Central memory CD8-positive, alpha-beta T cell (primary cell): Measurements from ENCODE around the gene MKLN1.
"Not testable (repeated sequence)": the region's sequence is repeated elsewhere in the genome, so short reads cannot be mapped to it uniquely, and the experiment has no call there.

ENCODE experiments used
- ATAC-seq: fragments of 150-1000 bp; cut with Tn5 transposase; replicated peaks from 2 replicates; pipeline ENCODE4 v1.10.0; 2022; ENCODE audit warnings: mild to moderate bottlenecking, moderate FRiP score, moderate number of reproducible peaks; ENCODE audit not compliant: poor library complexity, severe bottlenecking; ENCODE audit errors: extremely low read depth
- DNase-seq, 2 donors: peaks; one replicate each; pipeline ENCODE4 v3.0.0; 2021; ENCODE audit warnings: low spot score in 2 of 2
- H3K27ac Mint-ChIP-seq: one replicate; pipeline ENCODE4 v1.8.0; 2022; ENCODE audit warnings: low read depth, mild to moderate bottlenecking, moderate library complexity, mixed read lengths
- H3K27me3 Mint-ChIP-seq: one replicate; pipeline ENCODE4 v1.8.0; 2022; ENCODE audit warnings: mixed read lengths
- H3K36me3 Mint-ChIP-seq: one replicate; pipeline ENCODE4 v1.8.0; 2022; ENCODE audit warnings: mild to moderate bottlenecking, moderate library complexity, mixed read lengths; ENCODE audit not compliant: insufficient read depth
- H3K4me1 Mint-ChIP-seq: one replicate; pipeline ENCODE4 v1.8.0; 2022; ENCODE audit warnings: mixed read lengths
- H3K4me3 Mint-ChIP-seq: one replicate; pipeline ENCODE4 v1.8.0; 2022; ENCODE audit warnings: mild to moderate bottlenecking, moderate library complexity, mixed read lengths
- H3K9me3 Mint-ChIP-seq: one replicate; pipeline ENCODE4 v1.8.0; 2022; ENCODE audit warnings: mixed read lengths

The MKLN1 gene

GRCh38 chr7:131505636-131506557, 178.2 kb downstream of the MKLN1 start:
- H3K36me3 Mint-ChIP-seq: peaks cover 4% of the 10 kb centered on the region
- H3K9me3 Mint-ChIP-seq: no peaks in the 10 kb centered on the region
- no peak for DNase-seq
- H3K27ac Mint-ChIP-seq: no peak overlapping the region
- H3K4me1 Mint-ChIP-seq: peaks cover 28% of the 10 kb centered on the region
- ATAC-seq: no peak
- H3K4me3 Mint-ChIP-seq: no peak overlapping the region
- H3K27me3 Mint-ChIP-seq: peaks cover 18% of the 10 kb centered on the region

- Mint-ChIP-seq H3K27ac (no peak overlapping the region), H3K36me3 (peaks cover 5% of the 10 kb centered on the region), H3K27me3 (peaks cover 18% of the 10 kb centered on the region), H3K9me3 (no peaks in the 10 kb centered on the region), H3K4me3 (no peak overlapping the region), H3K4me1 (peaks cover 23% of the 10 kb centered on the region)
- DNase-seq (no peak), ATAC-seq (no peak)
Observed at GRCh38 chr7:131506597-131506996, 178.9 kb downstream of the MKLN1 start.

- H3K27ac Mint-ChIP-seq: no peak overlapping the region
- no peaks in the 10 kb centered on the region for H3K9me3 Mint-ChIP-seq
- H3K27me3 Mint-ChIP-seq: peaks cover 18% of the 10 kb centered on the region
- no peak overlapping the region for H3K4me3 Mint-ChIP-seq
- peaks cover 11% of the 10 kb centered on the region for H3K4me1 Mint-ChIP-seq
- peaks cover 5% of the 10 kb centered on the region for H3K36me3 Mint-ChIP-seq
- DNase-seq (peak; percentile 70 to 80), ATAC-seq (peak; percentile 79)
Observed at GRCh38 chr7:131507592-131508331, 180.1 kb downstream of the MKLN1 start.

- Mint-ChIP-seq H3K4me1 (peaks cover 20% of the 10 kb centered on the region), H3K36me3 (peaks cover 5% of the 10 kb centered on the region), H3K9me3 (no peaks in the 10 kb centered on the region), H3K27ac (no peak overlapping the region), H3K27me3 (peaks cover 18% of the 10 kb centered on the region), H3K4me3 (no peak overlapping the region)
- DNase-seq (no peak), ATAC-seq (no peak)
Observed at GRCh38 chr7:131508754-131509486, 181.2 kb downstream of the MKLN1 start.

GRCh38 chr7:131509781-131510180, 182.1 kb downstream of the MKLN1 start:
- Mint-ChIP-seq H3K27ac (no peak overlapping the region), H3K4me1 (peaks cover 20% of the 10 kb centered on the region), H3K9me3 (no peaks in the 10 kb centered on the region), H3K4me3 (no peak overlapping the region), H3K27me3 (peaks cover 18% of the 10 kb centered on the region), H3K36me3 (peaks cover 5% of the 10 kb centered on the region)
- DNase-seq (no peak), ATAC-seq (no peak)

GRCh38 chr7:131511071-131511470, 183.4 kb downstream of the MKLN1 start:
- no peaks in the 10 kb centered on the region for H3K9me3 Mint-ChIP-seq
- peaks cover 18% of the 10 kb centered on the region for H3K27me3 Mint-ChIP-seq
- H3K4me3 Mint-ChIP-seq: no peak overlapping the region
- no peak for DNase-seq
- H3K27ac Mint-ChIP-seq: no peak overlapping the region
- ATAC-seq: no peak
- peaks cover 20% of the 10 kb centered on the region for H3K4me1 Mint-ChIP-seq
- peaks cover 3% of the 10 kb centered on the region for H3K36me3 Mint-ChIP-seq

GRCh38 chr7:131511774-131512535, 184.3 kb downstream of the MKLN1 start:
- H3K9me3 Mint-ChIP-seq: no peaks in the 10 kb centered on the region
- no peak for DNase-seq
- peaks cover 18% of the 10 kb centered on the region for H3K27me3 Mint-ChIP-seq
- ATAC-seq: no peak
- H3K4me3 Mint-ChIP-seq: no peak overlapping the region
- H3K4me1 Mint-ChIP-seq: peaks cover 20% of the 10 kb centered on the region
- no peak overlapping the region for H3K27ac Mint-ChIP-seq
- peaks cover 3% of the 10 kb centered on the region for H3K36me3 Mint-ChIP-seq

GRCh38 chr7:131513245-131514061, 185.8 kb downstream of the MKLN1 start:
- no peaks in the 10 kb centered on the region for H3K9me3 Mint-ChIP-seq
- H3K4me3 Mint-ChIP-seq: no peak overlapping the region
- H3K36me3 Mint-ChIP-seq: peaks cover 3% of the 10 kb centered on the region
- peaks cover 17% of the 10 kb centered on the region for H3K27me3 Mint-ChIP-seq
- no peak overlapping the region for H3K27ac Mint-ChIP-seq
- H3K4me1 Mint-ChIP-seq: peaks cover 10% of the 10 kb centered on the region
- ATAC-seq (peak; percentile 84), DNase-seq (peak; percentile 40 to 66)

DNA sequence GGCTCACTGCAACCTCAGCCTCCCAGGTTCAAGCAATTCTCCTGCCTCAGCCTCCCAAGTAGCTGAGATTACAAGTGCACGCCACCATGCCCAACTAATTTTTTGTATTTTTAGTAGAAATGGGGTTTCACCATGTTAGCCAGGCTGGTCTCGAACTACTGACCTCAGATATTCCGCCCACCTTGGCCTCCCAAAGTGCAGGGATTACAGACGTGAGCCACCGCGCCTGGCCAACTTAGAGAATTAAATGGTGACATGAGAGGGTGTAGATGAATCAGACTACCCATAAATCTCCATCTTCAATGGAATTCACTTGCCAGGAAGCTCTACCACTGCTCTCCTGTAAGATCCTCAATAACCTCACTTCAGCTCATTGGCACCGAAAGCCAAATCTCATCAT, 187.8 kb downstream of the MKLN1 start:
- not testable (repeated sequence) for ATAC-seq, H3K4me3 Mint-ChIP-seq, H3K36me3 Mint-ChIP-seq, H3K27ac Mint-ChIP-seq, H3K9me3 Mint-ChIP-seq, H3K27me3 Mint-ChIP-seq, H3K4me1 Mint-ChIP-seq, DNase-seq

- H3K27me3 Mint-ChIP-seq: peaks cover 8% of the 10 kb centered on the region
- peaks cover 3% of the 10 kb centered on the region for H3K36me3 Mint-ChIP-seq
- no peak overlapping the region for H3K4me3 Mint-ChIP-seq
- H3K9me3 Mint-ChIP-seq: no peaks in the 10 kb centered on the region
- no peak overlapping the region for H3K27ac Mint-ChIP-seq
- peaks cover 12% of the 10 kb centered on the region for H3K4me1 Mint-ChIP-seq
- no peak for DNase-seq
- no peak for ATAC-seq
Observed at GRCh38 chr7:131517218-131517923, 189.7 kb downstream of the MKLN1 start.

- Mint-ChIP-seq H3K27me3 (peaks cover 8% of the 10 kb centered on the region), H3K36me3 (peaks cover 3% of the 10 kb centered on the region), H3K4me3 (no peak overlapping the region), H3K4me1 (peaks cover 10% of the 10 kb centered on the region), H3K27ac (no peak overlapping the region), H3K9me3 (no peaks in the 10 kb centered on the region)
- ATAC-seq: no peak
- no peak for DNase-seq
Observed at GRCh38 chr7:131518626-131519025, 190.9 kb downstream of the MKLN1 start.
